ENCODE data around the gene PDZD11. TPM values are rescaled to one million over a fixed set of nuclear protein-coding genes. Genes with fewer than 3 reads are reported as not detected.

Gene PDZD11
- total and polyA plus RNA-seq, 9 of the 15 experiments (the other 6 are each of a cell fraction or from before 2014, with no cell fraction given): 21.9 to 109 (median 36.4) TPM

DNA sequence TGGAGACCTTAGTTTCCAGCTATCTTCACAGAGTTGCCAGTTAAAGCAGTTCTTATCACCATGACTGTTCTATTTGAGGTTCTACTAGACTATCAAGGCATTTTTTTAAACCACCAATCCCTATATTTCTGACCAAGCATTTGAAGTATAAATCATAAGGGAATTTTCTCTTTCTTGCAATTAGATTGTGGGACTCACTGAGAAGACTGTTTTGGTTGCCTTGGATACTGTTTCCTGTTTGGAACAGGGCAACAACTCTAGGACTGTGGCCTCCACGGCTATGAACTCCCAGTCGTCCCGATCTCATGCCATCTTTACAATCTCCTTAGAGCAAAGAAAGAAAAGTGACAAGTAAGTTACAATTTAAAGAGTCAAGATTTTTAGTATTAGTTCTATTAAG is 12.0 kb upstream of the PDZD11 start:
- DNase-seq (ENCODE audit: extremely low read depth in 1 of 4, low spot score in 3 of 4) (no peak), FAIRE-seq (no peak), ATAC-seq (no peak)
- Histone ChIP-seq H3K9ac (ENCODE audit: insufficient read depth in 1 of 2, low read depth in 2 of 2, low read length in 2 of 2) (no peak overlapping the region), H3K4me1 (replicated peaks in 1 of 2; ENCODE audit: control insufficient read depth in 2 of 2, insufficient read depth in 2 of 2, low read length in 2 of 2) (no peaks in the 10 kb centered on the region), H3K4me2 (ENCODE audit: insufficient read depth, low read length) (no peak overlapping the region), H3K9me1 (ENCODE audit: control insufficient read depth, insufficient read depth, low read length) (no peaks in the 10 kb centered on the region), H3K4me3 (no peak overlapping the region), H3K27me3 (ENCODE audit: control insufficient read depth in 2 of 2, insufficient read depth in 2 of 2, low read length in 2 of 2) (no peaks in the 10 kb centered on the region), H3K36me3 (ENCODE audit: control insufficient read depth, insufficient read depth, low read length) (peaks cover 64% of the 10 kb centered on the region; the same call in 2 of the 3 replicates), H2AFZ (ENCODE audit: low read depth, low read length) (no peak overlapping the region), H3K9me3 (replicated peaks; ENCODE audit: control insufficient read depth, insufficient read depth, low read depth, low read length) (no peaks in the 10 kb centered on the region), H3K79me2 (ENCODE audit: control insufficient read depth, insufficient read depth, low read length) (no peaks in the 10 kb centered on the region), H3K27ac (ENCODE audit: extremely low read depth, low read depth, low read length) (no peak overlapping the region), H4K20me1 (replicated peaks; ENCODE audit: control insufficient read depth, insufficient read depth, low read length) (no peaks in the 10 kb centered on the region)
- ChIA-PET POLR2A (interaction anchor here (1.0 kb wide), 1 partner anchor 45 kb away, joined by 4 read pairs; no protein-coding TSS in a partner anchor), CTCF (ENCODE audit: low intra/inter-chr PET ratio) (no interaction called here)
- in situ Hi-C loops (cut with MboI) (no loop called here), intact Hi-C loops (cut with micrococcal nuclease) (no loop called here)
- 88% methylated on average over 3 of the region's 3 CpGs for WGBS (ENCODE audit: insufficient coverage, low coverage, missing lambda C conversion rate)
- no TSS peak for BruUV-seq (replicated peaks)
- TF ChIP-seq MTA3 (IDR thresholded peaks at IDR 0.05; ENCODE audit: borderline replicate concordance) (no peak), SMAD2 (IDR thresholded peaks at IDR 0.05; ENCODE audit: low read depth, low read length) (no peak), ZNF311 (CRISPR knock-in tag; IDR thresholded peaks at IDR 0.05) (no peak), ZNF780A (CRISPR knock-in tag; IDR thresholded peaks at IDR 0.05) (no peak), NEUROD1 (IDR thresholded peaks at IDR 0.05; ENCODE audit: borderline replicate concordance, low read depth, low read length, partially characterized antibody) (no peak), NCOA6 (IDR thresholded peaks at IDR 0.05) (no peak), ZKSCAN8 (CRISPR knock-in tag; IDR thresholded peaks at IDR 0.05) (no peak), ETV1 (tag; conservative IDR thresholded peaks at IDR 0.05; ENCODE audit: low read depth) (no peak), SP2 (IDR thresholded peaks at IDR 0.05; ENCODE audit: extremely low read depth, low read depth, low read length, poor library complexity, severe bottlenecking) (no peak), EP400 (IDR thresholded peaks at IDR 0.05) (no peak), JUN (IDR thresholded peaks at IDR 0.05; ENCODE audit: borderline replicate concordance, low read depth, low read length) (no peak), JUN (CRISPR knock-in tag; IDR thresholded peaks at IDR 0.05; ENCODE audit: borderline replicate concordance) (no peak), KDM5B (IDR thresholded peaks at IDR 0.05; ENCODE audit: insufficient replicate concordance, low read depth, low read length) (no peak)
- TF ChIP-seq, protein P1, sequence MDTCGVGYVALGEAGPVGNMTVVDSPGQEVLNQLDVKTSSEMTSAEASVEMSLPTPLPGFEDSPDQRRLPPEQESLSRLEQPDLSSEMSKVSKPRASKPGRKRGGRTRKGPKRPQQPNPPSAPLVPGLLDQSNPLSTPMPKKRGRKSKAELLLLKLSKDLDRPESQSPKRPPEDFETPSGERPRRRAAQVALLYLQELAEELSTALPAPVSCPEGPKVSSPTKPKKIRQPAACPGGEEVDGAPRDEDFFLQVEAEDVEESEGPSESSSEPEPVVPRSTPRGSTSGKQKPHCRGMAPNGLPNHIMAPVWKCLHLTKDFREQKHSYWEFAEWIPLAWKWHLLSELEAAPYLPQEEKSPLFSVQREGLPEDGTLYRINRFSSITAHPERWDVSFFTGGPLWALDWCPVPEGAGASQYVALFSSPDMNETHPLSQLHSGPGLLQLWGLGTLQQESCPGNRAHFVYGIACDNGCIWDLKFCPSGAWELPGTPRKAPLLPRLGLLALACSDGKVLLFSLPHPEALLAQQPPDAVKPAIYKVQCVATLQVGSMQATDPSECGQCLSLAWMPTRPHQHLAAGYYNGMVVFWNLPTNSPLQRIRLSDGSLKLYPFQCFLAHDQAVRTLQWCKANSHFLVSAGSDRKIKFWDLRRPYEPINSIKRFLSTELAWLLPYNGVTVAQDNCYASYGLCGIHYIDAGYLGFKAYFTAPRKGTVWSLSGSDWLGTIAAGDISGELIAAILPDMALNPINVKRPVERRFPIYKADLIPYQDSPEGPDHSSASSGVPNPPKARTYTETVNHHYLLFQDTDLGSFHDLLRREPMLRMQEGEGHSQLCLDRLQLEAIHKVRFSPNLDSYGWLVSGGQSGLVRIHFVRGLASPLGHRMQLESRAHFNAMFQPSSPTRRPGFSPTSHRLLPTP (IDR thresholded peaks at IDR 0.05; ENCODE audit: borderline replicate concordance, extremely low read depth, insufficient read length): no peak
- TF ChIP-seq, protein P2, sequence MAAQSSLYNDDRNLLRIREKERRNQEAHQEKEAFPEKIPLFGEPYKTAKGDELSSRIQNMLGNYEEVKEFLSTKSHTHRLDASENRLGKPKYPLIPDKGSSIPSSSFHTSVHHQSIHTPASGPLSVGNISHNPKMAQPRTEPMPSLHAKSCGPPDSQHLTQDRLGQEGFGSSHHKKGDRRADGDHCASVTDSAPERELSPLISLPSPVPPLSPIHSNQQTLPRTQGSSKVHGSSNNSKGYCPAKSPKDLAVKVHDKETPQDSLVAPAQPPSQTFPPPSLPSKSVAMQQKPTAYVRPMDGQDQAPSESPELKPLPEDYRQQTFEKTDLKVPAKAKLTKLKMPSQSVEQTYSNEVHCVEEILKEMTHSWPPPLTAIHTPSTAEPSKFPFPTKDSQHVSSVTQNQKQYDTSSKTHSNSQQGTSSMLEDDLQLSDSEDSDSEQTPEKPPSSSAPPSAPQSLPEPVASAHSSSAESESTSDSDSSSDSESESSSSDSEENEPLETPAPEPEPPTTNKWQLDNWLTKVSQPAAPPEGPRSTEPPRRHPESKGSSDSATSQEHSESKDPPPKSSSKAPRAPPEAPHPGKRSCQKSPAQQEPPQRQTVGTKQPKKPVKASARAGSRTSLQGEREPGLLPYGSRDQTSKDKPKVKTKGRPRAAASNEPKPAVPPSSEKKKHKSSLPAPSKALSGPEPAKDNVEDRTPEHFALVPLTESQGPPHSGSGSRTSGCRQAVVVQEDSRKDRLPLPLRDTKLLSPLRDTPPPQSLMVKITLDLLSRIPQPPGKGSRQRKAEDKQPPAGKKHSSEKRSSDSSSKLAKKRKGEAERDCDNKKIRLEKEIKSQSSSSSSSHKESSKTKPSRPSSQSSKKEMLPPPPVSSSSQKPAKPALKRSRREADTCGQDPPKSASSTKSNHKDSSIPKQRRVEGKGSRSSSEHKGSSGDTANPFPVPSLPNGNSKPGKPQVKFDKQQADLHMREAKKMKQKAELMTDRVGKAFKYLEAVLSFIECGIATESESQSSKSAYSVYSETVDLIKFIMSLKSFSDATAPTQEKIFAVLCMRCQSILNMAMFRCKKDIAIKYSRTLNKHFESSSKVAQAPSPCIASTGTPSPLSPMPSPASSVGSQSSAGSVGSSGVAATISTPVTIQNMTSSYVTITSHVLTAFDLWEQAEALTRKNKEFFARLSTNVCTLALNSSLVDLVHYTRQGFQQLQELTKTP (IDR thresholded peaks at IDR 0.05; ENCODE audit: low read depth in 1 of 2, partially characterized antibody in 2 of 2): no peak
- TF ChIP-seq, protein P3, sequence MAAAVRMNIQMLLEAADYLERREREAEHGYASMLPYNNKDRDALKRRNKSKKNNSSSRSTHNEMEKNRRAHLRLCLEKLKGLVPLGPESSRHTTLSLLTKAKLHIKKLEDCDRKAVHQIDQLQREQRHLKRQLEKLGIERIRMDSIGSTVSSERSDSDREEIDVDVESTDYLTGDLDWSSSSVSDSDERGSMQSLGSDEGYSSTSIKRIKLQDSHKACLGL (CRISPR knock-in tag; IDR thresholded peaks at IDR 0.05; ENCODE audit: borderline replicate concordance, poor library complexity, severe bottlenecking): no peak
